GM18498 (cell line): Measurements from ENCODE around the gene BIN1.

Experiments used
- ATAC-seq: cut with Tn5 transposase; IDR thresholded peaks from one replicate; pipeline ENCODE4 v1.9.1; 2021; ENCODE audit warnings: mild to moderate bottlenecking, moderate library complexity; ENCODE audit not compliant: unreplicated experiment

Gene BIN1

DNA sequence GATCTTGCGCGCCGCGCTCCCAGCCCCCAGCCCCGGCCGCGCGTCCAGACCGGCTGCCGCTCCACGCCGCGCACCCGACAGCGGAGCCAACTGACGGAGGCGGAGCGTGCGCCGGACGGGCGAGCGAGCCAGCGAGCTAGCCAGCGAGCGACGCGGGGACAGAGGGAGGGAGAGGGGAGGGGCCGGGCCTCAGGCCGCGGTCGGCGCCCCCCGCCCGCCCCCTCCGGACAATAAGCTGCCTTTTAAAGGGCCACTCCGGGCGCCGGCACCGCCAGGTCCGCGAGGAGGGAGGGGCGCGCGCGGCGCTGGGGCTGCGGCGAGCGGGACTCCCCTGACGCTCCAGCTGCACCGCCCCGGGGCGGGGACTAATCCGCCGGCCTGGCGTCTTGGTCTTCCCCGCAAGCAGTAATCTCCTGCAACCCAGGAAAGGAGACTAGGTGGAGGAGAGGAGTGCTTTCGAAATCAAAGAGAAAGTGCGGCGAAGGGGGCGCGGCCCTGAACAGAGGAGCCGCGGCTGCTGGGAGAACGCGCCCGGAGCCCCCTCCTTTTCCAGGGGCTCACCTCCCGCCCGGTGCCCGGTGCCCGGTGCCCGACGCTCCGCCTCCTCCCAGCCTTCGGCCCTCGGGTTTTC, at the start of gene BIN1:
Gene BIN1, minus strand, starts transcription at position 164 of the 631 bp plus-strand sequence. CDS start 211 bp downstream, outside the sequence.
- ATAC-seq = peak; percentile 92

- no peak for ATAC-seq
Observed at GRCh38 chr2:127155947-127156346, 49.0 kb upstream of the BIN1 start.

DNA sequence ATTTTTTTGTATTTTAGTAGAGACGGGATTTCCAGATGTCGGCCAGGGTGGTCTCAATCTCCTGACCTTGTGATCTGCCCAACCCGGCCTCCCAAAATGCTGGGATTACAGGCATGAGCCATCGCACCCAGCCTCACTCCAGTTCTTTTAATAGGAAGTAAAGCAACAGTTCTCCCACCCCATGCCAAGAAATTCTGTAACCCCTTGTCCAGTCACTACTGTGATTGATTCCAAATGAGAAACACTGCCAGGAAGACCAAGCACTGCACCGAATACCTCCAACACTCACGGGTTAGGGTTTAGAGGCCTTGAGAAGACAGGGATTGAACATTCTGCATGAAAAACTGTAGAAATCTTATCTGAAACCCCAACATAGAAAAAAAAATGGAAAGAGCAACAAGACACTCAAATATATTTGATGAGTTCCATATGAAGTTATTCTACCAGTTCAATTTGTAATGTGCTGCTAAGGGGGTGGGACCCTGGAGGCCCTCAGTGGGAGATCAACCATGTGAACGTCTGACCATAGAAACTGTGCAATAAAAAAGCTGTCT, 48.2 kb upstream of the BIN1 start:
- ATAC-seq = no peak

DNA sequence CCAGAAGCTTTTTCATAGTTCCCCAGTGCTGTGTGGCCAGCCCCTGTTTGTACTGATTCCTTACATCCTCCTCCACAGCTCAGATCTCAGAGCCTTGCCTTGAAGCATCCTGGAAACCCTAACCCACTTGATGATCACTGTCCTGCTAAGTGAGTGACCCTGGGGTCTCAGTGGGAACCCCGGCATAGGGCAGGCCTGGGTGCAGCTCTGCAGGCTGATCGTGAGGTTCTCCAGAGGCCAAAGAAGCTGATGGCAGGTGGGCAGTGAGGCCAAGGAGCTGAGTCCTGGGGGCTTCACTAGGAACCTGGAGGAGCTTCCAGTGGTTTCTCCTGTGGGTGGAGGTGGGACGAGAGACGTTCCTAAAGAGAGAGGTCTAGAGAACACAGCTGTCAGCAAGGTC, 47.4 kb upstream of the BIN1 start:
- no peak for ATAC-seq

GRCh38 chr2:127153691-127154158, 46.8 kb upstream of the BIN1 start:
- ATAC-seq = no peak

GRCh38 chr2:127150996-127151395, 44.0 kb upstream of the BIN1 start:
- ATAC-seq = no peak

DNA sequence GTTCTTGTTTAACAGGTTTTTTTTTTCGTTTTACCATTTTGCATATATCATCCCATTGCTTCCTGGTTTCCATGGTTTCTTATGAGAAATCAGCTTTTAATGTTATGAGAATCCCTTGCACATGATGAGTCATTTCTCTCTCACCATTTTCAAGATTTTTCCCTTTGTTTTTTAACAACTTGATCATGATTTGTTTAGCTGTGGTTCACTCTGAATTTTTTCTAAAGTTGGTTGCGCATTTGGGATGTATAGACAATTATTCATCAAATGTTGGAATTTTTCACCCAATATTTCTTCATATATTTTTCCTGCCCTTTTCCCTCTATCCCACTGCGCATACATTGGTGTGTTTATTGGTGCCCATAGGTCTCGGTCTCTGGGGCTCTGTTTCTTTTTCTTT, 42.4 kb upstream of the BIN1 start:
- ATAC-seq = no peak

DNA sequence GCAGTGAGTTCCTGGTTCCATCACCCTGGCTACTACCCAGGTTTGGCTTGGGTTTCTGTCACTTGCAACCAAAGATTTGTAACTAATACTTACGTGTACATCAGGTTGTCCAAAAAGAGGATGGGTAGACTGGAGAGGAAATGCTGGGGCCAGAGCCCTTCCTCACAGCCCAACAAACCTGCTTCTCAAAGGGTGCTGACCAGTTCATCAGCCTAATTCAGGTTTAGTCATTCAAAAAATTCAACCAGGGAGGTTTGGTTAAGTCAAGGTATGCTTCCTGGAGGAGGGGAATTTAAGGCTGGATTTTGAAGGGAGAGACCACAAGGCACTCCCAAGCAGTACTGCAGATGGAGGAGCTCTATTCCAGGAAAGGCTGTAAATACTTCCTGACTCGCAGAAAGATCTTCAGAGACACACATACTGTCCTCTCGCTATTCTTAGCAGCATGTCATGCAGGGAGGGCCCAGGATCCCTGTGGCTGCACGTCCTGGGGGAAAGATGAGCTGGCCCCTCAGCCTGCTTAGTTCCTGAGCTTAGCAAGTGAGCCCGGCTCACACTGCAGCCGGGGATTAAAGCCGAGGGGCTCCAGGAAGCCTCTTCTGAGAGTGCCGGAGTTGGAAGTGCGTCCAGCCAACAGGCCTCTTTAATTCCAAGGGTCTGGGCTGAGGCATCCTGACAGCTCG, 40.0 kb upstream of the BIN1 start:
- no peak for ATAC-seq

- ATAC-seq = no peak
Observed at GRCh38 chr2:127146071-127146725, 39.2 kb upstream of the BIN1 start.

DNA sequence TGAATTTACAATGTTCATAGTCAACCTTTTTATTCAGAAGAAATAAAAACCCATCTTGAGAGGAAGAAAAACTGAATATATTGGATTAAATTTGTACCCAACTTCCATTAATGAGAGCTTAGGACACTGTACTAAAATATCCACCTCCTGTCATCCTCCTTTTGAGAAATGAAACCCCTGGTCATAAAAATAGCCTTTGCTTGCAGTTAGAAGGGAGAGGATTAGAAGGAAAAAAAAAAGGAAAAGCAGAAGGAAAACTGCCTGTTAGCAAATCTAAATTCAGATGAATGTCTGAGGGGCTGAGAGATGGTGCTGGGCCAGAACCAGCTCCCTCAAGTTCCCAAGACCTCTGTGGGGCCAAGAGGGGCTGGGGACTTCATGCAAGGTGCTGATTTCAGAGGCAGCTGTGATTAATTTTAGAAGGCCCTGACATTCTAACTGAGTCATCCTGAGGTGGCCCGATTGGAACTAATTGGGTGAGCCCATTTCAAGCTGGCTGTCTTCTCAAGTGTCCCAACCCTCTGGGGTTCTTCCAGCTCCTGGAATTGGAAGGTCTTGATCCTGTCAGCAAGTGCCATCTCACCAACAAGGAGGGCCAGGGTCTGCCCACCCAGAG, 38.4 kb upstream of the BIN1 start:
- no peak for ATAC-seq

GRCh38 chr2:127143841-127144782, 37.2 kb upstream of the BIN1 start:
- ATAC-seq = no peak

- no peak for ATAC-seq
Observed at GRCh38 chr2:127142663-127143630, 36.0 kb upstream of the BIN1 start.

DNA sequence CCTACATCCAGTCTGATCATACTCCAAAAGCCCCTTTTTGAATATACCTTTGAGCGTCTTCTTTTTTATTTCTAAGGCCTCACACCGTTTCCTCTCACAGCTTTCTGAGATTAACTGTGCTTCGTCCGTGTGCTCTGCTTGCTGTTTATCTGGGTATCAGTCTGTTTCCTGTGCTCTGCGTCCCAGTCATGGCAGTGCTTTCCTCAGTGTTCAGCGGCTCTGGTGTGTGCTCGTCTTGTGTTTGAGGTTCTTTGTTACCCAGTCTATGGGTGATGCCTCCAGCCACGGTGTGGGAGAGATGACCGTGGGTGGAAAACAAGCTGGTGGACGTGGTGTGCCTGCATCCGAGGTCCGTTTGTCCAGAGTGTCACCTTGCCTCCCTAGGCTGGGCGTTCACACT, 33.6 kb upstream of the BIN1 start:
- no peak for ATAC-seq

GRCh38 chr2:127139766-127140165, 32.8 kb upstream of the BIN1 start:
- no peak for ATAC-seq

DNA sequence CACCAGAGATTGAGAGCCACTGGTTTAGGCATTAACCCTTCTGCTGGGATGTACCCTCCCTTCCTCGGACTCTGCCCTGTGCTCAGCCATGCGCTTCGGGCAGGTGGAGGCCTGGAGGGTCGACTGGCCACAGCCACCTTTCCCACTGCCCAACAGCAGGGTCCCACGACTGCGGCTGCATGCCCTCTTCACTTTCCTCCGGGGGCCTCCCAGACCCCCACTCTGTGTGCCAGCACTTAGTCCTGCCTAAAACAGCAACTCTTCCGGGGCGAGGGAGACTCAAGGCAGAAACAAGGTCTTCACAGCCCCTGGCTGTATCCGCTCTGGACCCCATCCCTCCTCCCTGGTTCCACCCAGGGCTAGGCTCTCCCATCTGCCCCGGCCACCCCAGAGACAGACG, 31.3 kb upstream of the BIN1 start:
- ATAC-seq = no peak

GRCh38 chr2:127137741-127138140, 30.8 kb upstream of the BIN1 start:
- ATAC-seq = no peak

- no peak for ATAC-seq
Observed at GRCh38 chr2:127137225-127137624, 30.3 kb upstream of the BIN1 start.

DNA sequence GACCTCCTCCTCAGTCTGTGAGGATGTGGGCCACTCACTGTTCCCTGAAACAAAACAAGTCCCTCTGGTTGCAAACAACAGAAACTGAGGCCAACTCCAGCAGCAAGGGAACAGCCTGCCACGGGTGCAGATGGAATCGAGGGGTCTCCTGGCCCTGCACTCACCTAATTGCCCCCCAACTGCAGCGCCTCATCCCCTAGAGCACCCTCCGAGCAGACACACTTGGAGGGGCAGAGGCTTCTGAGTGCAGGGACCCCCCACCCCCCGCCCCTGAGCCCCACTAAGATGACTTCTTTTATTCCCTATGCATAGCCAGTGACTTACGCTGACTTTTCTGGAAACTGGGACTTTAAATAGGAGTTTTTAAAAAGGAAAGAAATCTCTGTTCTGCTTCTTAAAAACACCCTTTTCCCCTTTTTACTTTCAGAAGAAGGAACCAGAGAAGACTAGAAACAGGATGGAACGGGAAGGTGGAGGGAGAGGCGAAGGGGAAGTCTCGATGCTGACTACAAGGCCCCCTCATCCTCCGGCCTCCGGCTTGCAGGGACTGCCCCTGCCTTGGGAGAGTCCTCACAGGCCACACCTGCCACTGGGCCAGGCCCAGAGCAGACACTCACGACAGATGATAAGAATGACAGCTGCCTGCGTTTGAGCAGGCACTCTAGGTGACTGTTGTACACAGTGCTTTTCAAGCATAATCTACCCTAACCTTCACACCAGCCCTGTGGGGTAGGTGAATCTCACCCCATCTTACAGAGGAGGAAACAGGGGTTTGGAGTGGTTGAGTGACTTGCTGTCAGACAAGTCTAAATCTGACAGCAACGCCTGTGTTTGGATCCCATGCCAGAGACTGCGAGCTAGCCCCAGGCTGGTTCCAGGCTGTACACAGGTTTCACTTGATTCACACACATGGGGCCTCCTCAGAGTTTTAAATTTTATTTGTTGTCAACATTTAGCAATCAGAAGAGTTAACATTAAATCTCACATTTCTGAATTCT, 28.2 kb upstream of the BIN1 start:
- no peak for ATAC-seq
